Right atrium auricular region (tissue), 2 donors: Measurements from ENCODE around the gene LAMTOR2. TPM values are rescaled to one million over a fixed set of nuclear protein-coding genes. Genes with fewer than 3 reads are reported as not detected.

Source experiments
- DNase-seq: peaks from one replicate; pipeline ENCODE4 v3.0.0-alpha.2; 2019; ENCODE audit warnings: low spot score
- H3K27ac ChIP-seq, 2 donors: fragments of 200-600 bp; sonication (generic); 1 replicate in 1 of 2; 2 replicates in 1 of 2; pipeline ENCODE4 v1.5.1; 2016 to 2019
- H3K27me3 ChIP-seq, 2 donors: fragments of 200-600 bp; sonication (generic); one replicate each; pipeline versions ENCODE4 v1.5.1 to v1.6.0; 2017 to 2019
- H3K36me3 ChIP-seq: fragments of 200-600 bp; sonication (generic); one replicate; pipeline ENCODE4 v1.5.1; 2016
- H3K4me1 ChIP-seq, 2 donors: fragments of 200-600 bp; sonication (generic); one replicate each; pipeline versions ENCODE4 v1.5.1 to v1.6.0; 2017 to 2019
- H3K4me3 ChIP-seq, 2 donors: fragments of 200-600 bp; sonication (generic); 1 replicate in 1 of 2; 2 replicates in 1 of 2; pipeline ENCODE4 v1.5.1; 2017 to 2019; ENCODE audit warnings: mild to moderate bottlenecking in 1 of 2, moderate library complexity in 1 of 2
- H3K9me3 ChIP-seq, 2 donors: fragments of 200-600 bp; sonication (generic); one replicate each; pipeline ENCODE4 v1.5.1; 2019
- CTCF ChIP-seq, 2 donors: fragments of 200-600 bp; sonication (generic); IDR thresholded peaks; one replicate each; pipeline ENCODE4 v1.5.1; 2019; ENCODE audit warnings: antibody characterized with exemption in 2 of 2
- total RNA-seq, 2 donors: library from RNA; depleted of rRNA; stranded (reverse); fragments of >200 nt; gene quantifications; one replicate each; pipeline ENCODE4 v1.1.0, GENCODE V29; 2016

LAMTOR2 gene
- total RNA-seq, 2 donors from 2014 or later = 46.1 to 50.7 TPM

- no peaks in the 10 kb centered on the region for H3K36me3 ChIP-seq
- H3K27me3 ChIP-seq = no peaks in the 10 kb centered on the region
- no peak for TF ChIP-seq CTCF (IDR thresholded peaks at IDR 0.05)
- no peak overlapping the region for H3K4me3 ChIP-seq
- H3K4me1 ChIP-seq = peaks cover 0 to 18% of the 10 kb centered on the region in 2 donors
- no peak for DNase-seq
- H3K9me3 ChIP-seq = no peaks in the 10 kb centered on the region
- no peak overlapping the region for H3K27ac ChIP-seq
These were observed 20.1 kb downstream of the LAMTOR2 start for GRCh38 chr1:156074661-156075060.

GRCh38 chr1:156075162-156075561, 20.6 kb downstream of the LAMTOR2 start:
- DNase-seq = no peak
- no peaks in the 10 kb centered on the region for H3K9me3 ChIP-seq
- H3K27me3 ChIP-seq = no peaks in the 10 kb centered on the region
- no peak for TF ChIP-seq CTCF (IDR thresholded peaks at IDR 0.05)
- no peak overlapping the region for H3K27ac ChIP-seq
- peaks cover 0 to 18% of the 10 kb centered on the region in 2 donors for H3K4me1 ChIP-seq
- no peak overlapping the region for H3K4me3 ChIP-seq
- no peaks in the 10 kb centered on the region for H3K36me3 ChIP-seq

GRCh38 chr1:156075775-156076204, 21.2 kb downstream of the LAMTOR2 start:
- H3K4me3 ChIP-seq = peak overlapping the region in 1 of 2 donors; percentile 51

GRCh38 chr1:156076609-156077429, 22.2 kb downstream of the LAMTOR2 start:
- Histone ChIP-seq H3K36me3 (no peaks in the 10 kb centered on the region), H3K4me3 (peak overlapping the region; percentile 39 to 51), H3K9me3 (no peaks in the 10 kb centered on the region), H3K27ac (no peak overlapping the region), H3K27me3 (no peaks in the 10 kb centered on the region), H3K4me1 (peaks cover 0 to 26% of the 10 kb centered on the region in 2 donors)
- no peak for TF ChIP-seq CTCF (IDR thresholded peaks at IDR 0.05)
- no peak for DNase-seq

More at GRCh38 chr1:156075775-156076204, 21.2 kb downstream of the LAMTOR2 start:
- no peaks in the 10 kb centered on the region for H3K36me3 ChIP-seq
- no peak for DNase-seq
- no peak overlapping the region for H3K27ac ChIP-seq
- H3K4me1 ChIP-seq = peaks cover 0 to 18% of the 10 kb centered on the region in 2 donors
- no peaks in the 10 kb centered on the region for H3K27me3 ChIP-seq
- no peak for TF ChIP-seq CTCF (IDR thresholded peaks at IDR 0.05)
- H3K9me3 ChIP-seq = no peaks in the 10 kb centered on the region

GRCh38 chr1:156077430-156077760, 22.8 kb downstream of the LAMTOR2 start:
- Histone ChIP-seq H3K27me3 (no peaks in the 10 kb centered on the region), H3K9me3 (no peaks in the 10 kb centered on the region), H3K36me3 (no peaks in the 10 kb centered on the region), H3K4me3 (no peak overlapping the region), H3K27ac (no peak overlapping the region), H3K4me1 (peaks cover 0 to 30% of the 10 kb centered on the region in 2 donors)
- no peak for TF ChIP-seq CTCF (IDR thresholded peaks at IDR 0.05)
- no peak for DNase-seq
